ENCODE data around the gene TCERG1. TPM values are rescaled to one million over a fixed set of nuclear protein-coding genes. Genes with fewer than 3 reads are reported as not detected.

Gene TCERG1
- polyA plus RNA-seq, 1 donor from 2014 or later: 238 TPM

DNA sequence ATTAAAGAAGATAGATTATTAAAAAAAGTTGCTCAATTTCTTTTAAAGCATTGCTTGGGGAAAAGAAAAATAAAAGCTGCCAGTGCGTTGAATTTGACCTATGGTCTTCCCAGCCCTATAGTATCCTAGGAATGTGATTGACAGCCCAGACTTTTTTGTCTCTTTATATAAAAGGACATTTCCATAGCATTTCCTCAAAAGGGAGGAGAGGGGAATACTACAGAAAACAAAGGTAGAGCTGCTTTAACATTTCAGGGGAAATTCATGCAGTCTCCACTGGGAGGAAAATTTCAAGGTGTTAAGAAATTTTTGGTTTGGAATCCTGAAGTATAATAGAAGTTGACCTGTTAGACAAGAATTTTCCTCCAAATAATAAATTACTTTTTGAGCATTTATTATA is 86.7 kb downstream of the TCERG1 start:
- no peaks in the 10 kb centered on the region for H3K9me3 ChIP-seq (ENCODE audit: low read length)
- H3K79me2 ChIP-seq (replicated peaks; ENCODE audit: insufficient read depth, low read length): no peaks in the 10 kb centered on the region
- H4K20me1 ChIP-seq (ENCODE audit: insufficient read depth): no peaks in the 10 kb centered on the region
- H3K36me3 ChIP-seq (ENCODE audit: insufficient read depth, low read length): no peaks in the 10 kb centered on the region
- no peaks in the 10 kb centered on the region for H3K9me2 ChIP-seq (ENCODE audit: insufficient read depth, low read length)
- no peaks in the 10 kb centered on the region for H3K27me3 ChIP-seq (ENCODE audit: insufficient read depth, low read depth, low read length)
- no peaks in the 10 kb centered on the region for H3F3A ChIP-seq (ENCODE audit: insufficient read depth, low read length, poor library complexity, severe bottlenecking)
- H3K9ac ChIP-seq (ENCODE audit: low read length): no peak overlapping the region
- H3K27ac ChIP-seq (ENCODE audit: low read length): no peak overlapping the region
- no peak overlapping the region for H3K4me2 ChIP-seq (ENCODE audit: low read length)
- no peak overlapping the region for H3K4me3 ChIP-seq (ENCODE audit: low read length)
- TF ChIP-seq TAF1 (IDR thresholded peaks at IDR 0.05; ENCODE audit: low read depth) (no peak), SMC3 (conservative IDR thresholded peaks at IDR 0.05; ENCODE audit: poor library complexity) (no peak), EP300 (conservative IDR thresholded peaks at IDR 0.05; ENCODE audit: poor library complexity, severe bottlenecking) (no peak), EZH2 (IDR thresholded peaks at IDR 0.05; ENCODE audit: borderline replicate concordance, insufficient read depth, low read length, poor library complexity, severe bottlenecking) (no peak), RAD21 (conservative IDR thresholded peaks at IDR 0.05) (no peak), MXI1 (conservative IDR thresholded peaks at IDR 0.05; ENCODE audit: poor library complexity, severe bottlenecking) (no peak), POLR2AphosphoS5 (IDR thresholded peaks at IDR 0.05) (no peak)
- TF ChIP-seq, protein P1, sequence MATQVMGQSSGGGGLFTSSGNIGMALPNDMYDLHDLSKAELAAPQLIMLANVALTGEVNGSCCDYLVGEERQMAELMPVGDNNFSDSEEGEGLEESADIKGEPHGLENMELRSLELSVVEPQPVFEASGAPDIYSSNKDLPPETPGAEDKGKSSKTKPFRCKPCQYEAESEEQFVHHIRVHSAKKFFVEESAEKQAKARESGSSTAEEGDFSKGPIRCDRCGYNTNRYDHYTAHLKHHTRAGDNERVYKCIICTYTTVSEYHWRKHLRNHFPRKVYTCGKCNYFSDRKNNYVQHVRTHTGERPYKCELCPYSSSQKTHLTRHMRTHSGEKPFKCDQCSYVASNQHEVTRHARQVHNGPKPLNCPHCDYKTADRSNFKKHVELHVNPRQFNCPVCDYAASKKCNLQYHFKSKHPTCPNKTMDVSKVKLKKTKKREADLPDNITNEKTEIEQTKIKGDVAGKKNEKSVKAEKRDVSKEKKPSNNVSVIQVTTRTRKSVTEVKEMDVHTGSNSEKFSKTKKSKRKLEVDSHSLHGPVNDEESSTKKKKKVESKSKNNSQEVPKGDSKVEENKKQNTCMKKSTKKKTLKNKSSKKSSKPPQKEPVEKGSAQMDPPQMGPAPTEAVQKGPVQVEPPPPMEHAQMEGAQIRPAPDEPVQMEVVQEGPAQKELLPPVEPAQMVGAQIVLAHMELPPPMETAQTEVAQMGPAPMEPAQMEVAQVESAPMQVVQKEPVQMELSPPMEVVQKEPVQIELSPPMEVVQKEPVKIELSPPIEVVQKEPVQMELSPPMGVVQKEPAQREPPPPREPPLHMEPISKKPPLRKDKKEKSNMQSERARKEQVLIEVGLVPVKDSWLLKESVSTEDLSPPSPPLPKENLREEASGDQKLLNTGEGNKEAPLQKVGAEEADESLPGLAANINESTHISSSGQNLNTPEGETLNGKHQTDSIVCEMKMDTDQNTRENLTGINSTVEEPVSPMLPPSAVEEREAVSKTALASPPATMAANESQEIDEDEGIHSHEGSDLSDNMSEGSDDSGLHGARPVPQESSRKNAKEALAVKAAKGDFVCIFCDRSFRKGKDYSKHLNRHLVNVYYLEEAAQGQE (IDR thresholded peaks at IDR 0.05; ENCODE audit: borderline replicate concordance): no peak
- TF ChIP-seq, protein P2, sequence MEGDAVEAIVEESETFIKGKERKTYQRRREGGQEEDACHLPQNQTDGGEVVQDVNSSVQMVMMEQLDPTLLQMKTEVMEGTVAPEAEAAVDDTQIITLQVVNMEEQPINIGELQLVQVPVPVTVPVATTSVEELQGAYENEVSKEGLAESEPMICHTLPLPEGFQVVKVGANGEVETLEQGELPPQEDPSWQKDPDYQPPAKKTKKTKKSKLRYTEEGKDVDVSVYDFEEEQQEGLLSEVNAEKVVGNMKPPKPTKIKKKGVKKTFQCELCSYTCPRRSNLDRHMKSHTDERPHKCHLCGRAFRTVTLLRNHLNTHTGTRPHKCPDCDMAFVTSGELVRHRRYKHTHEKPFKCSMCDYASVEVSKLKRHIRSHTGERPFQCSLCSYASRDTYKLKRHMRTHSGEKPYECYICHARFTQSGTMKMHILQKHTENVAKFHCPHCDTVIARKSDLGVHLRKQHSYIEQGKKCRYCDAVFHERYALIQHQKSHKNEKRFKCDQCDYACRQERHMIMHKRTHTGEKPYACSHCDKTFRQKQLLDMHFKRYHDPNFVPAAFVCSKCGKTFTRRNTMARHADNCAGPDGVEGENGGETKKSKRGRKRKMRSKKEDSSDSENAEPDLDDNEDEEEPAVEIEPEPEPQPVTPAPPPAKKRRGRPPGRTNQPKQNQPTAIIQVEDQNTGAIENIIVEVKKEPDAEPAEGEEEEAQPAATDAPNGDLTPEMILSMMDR (IDR thresholded peaks at IDR 0.05; ENCODE audit: poor library complexity, severe bottlenecking): no peak
- H2AFZ ChIP-seq (ENCODE audit: low read depth, low read length): no peak overlapping the region

DNA sequence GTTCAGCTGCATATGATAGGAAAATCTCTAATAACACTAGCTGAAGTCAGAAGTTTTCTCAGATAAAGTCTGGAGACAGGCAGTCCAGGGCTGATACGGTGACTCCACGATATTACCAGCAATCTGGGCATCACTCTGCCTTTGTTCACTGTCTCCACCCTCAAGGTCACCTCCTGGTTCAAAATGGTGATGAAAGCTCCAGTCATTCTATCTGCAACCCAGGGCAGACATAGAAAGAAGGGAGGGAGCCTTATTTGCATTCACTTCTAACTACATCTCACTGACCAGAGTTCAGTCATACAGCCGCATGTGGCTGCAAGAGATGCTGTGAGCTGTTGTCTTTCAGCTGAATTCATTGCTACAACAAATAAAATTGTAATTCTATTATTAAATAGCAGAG is 91.3 kb downstream of the TCERG1 start:
- Histone ChIP-seq H4K20me1 (ENCODE audit: insufficient read depth) (no peaks in the 10 kb centered on the region), H3K9ac (ENCODE audit: low read length) (no peak overlapping the region), H3K36me3 (ENCODE audit: insufficient read depth, low read length) (no peaks in the 10 kb centered on the region), H3K27me3 (ENCODE audit: insufficient read depth, low read depth, low read length) (no peaks in the 10 kb centered on the region), H3K4me2 (ENCODE audit: low read length) (no peak overlapping the region), H3K9me3 (ENCODE audit: low read length) (no peaks in the 10 kb centered on the region), H3K27ac (ENCODE audit: low read length) (no peak overlapping the region), H3K9me2 (ENCODE audit: insufficient read depth, low read length) (no peaks in the 10 kb centered on the region), H3K79me2 (replicated peaks; ENCODE audit: insufficient read depth, low read length) (no peaks in the 10 kb centered on the region), H3K4me3 (ENCODE audit: low read length) (no peak overlapping the region), H3F3A (ENCODE audit: insufficient read depth, low read length, poor library complexity, severe bottlenecking) (no peaks in the 10 kb centered on the region), H2AFZ (ENCODE audit: low read depth, low read length) (no peak overlapping the region)
- TF ChIP-seq TAF1 (IDR thresholded peaks at IDR 0.05; ENCODE audit: low read depth): no peak
- TF ChIP-seq EZH2 (IDR thresholded peaks at IDR 0.05; ENCODE audit: borderline replicate concordance, insufficient read depth, low read length, poor library complexity, severe bottlenecking): no peak
- TF ChIP-seq SMC3 (conservative IDR thresholded peaks at IDR 0.05; ENCODE audit: poor library complexity): no peak
- TF ChIP-seq RAD21 (conservative IDR thresholded peaks at IDR 0.05): no peak
- TF ChIP-seq, protein P1 (IDR thresholded peaks at IDR 0.05; ENCODE audit: borderline replicate concordance): no peak
- TF ChIP-seq MXI1 (conservative IDR thresholded peaks at IDR 0.05; ENCODE audit: poor library complexity, severe bottlenecking): no peak
- TF ChIP-seq, protein P2 (IDR thresholded peaks at IDR 0.05; ENCODE audit: poor library complexity, severe bottlenecking): no peak

Measured in neural cell (in vitro differentiated cells).